SKM-1 treated with dmso at 0.1 percent for 144 hours (cell line): Measurements from ENCODE around the gene H2AZ1.

Experiments
- DNase-seq: peaks from one replicate; lab custom pipeline; 2025; ENCODE audit not compliant: unreplicated experiment; lab: John Stamatoyannopoulos, UW

H2AZ1 gene

GRCh38 chr4:99946356-99947189 lies 3.5 kb downstream of the H2AZ1 start, which contains the start of gene DNAJB14:
DNAJB14 (minus strand) TSS chr4:99946618; CDS start chr4:99946571, 47 bp downstream.
- peak; percentile 68 for DNase-seq

- no peak for DNase-seq
These were observed 4.2 kb downstream of the H2AZ1 start for GRCh38 chr4:99945718-99946355.

- DNase-seq, result no peak
These were observed 6.1 kb downstream of the H2AZ1 start for GRCh38 chr4:99943904-99944437.

GRCh38 chr4:99938243-99938753 lies 11.8 kb downstream of the H2AZ1 start:
- no peak for DNase-seq

GRCh38 chr4:99934891-99935290 lies 15.2 kb downstream of the H2AZ1 start:
- no peak for DNase-seq

- peak; percentile 12 for DNase-seq
These were observed 22.5 kb downstream of the H2AZ1 start for GRCh38 chr4:99927566-99927965.

- DNase-seq, result no peak
These were observed 28.9 kb downstream of the H2AZ1 start for GRCh38 chr4:99921174-99921573.

- DNase-seq, result no peak
These were observed 31.4 kb downstream of the H2AZ1 start for GRCh38 chr4:99918656-99919055.

GRCh38 chr4:99917575-99917974 lies 32.5 kb downstream of the H2AZ1 start:
- DNase-seq, result no peak

GRCh38 chr4:99915449-99915848 lies 34.6 kb downstream of the H2AZ1 start:
- DNase-seq, result no peak
